ENCODE data around the gene SPOCK2. TPM values are rescaled to one million over a fixed set of nuclear protein-coding genes. Genes with fewer than 3 reads are reported as not detected.

The SPOCK2 gene, protein sequence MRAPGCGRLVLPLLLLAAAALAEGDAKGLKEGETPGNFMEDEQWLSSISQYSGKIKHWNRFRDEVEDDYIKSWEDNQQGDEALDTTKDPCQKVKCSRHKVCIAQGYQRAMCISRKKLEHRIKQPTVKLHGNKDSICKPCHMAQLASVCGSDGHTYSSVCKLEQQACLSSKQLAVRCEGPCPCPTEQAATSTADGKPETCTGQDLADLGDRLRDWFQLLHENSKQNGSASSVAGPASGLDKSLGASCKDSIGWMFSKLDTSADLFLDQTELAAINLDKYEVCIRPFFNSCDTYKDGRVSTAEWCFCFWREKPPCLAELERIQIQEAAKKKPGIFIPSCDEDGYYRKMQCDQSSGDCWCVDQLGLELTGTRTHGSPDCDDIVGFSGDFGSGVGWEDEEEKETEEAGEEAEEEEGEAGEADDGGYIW
- polyA plus RNA-seq (2012; ENCODE audit: insufficient read length, low read depth), result 1.7 TPM

DNA sequence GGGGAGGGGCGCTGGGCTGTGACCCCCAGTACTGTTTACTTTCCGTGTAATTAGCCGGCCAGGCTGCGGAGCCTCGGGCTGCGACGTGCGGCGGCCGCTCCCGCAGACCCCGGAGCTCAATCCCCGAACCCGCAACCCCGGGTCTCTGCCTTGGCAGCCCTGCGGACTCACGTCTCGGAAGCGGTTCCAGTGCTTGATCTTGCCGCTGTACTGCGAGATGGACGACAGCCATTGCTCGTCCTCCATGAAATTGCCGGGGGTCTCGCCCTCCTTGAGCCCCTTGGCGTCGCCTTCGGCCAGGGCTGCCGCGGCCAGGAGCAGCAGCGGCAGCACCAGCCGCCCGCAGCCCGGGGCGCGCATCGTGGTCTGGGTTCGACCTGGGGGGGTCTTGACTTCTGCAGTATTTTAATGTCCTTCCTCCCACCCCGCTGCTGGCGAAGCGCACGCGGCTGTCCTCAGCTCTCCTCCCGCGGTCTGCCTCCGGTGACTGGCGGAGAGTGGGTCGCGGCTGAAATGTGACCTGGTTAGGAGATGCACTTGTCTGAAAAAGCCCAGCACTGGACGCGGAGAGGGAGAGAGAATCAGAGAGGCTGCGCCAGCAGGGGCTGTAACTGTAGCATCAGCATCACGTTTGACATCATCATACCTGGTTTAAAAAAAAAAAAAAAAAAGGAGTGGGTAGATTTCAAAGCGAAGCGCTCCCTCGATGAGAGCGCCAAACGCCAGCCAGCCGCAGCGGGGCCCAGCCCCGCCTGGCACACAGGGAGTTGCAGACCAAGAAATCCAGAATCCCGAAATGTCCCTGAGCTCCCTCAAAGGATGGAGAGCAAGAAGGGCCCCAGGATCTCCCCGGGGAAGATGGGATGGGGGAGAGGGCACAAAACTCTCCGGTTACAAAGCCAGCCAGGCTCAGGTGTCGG, at the start of gene SPOCK2:
Gene SPOCK2 (minus strand): TSS at position 583 of the 920 bp plus-strand sequence. CDS start 223 bp downstream, at position 360.
- TF ChIP-seq, protein P1, sequence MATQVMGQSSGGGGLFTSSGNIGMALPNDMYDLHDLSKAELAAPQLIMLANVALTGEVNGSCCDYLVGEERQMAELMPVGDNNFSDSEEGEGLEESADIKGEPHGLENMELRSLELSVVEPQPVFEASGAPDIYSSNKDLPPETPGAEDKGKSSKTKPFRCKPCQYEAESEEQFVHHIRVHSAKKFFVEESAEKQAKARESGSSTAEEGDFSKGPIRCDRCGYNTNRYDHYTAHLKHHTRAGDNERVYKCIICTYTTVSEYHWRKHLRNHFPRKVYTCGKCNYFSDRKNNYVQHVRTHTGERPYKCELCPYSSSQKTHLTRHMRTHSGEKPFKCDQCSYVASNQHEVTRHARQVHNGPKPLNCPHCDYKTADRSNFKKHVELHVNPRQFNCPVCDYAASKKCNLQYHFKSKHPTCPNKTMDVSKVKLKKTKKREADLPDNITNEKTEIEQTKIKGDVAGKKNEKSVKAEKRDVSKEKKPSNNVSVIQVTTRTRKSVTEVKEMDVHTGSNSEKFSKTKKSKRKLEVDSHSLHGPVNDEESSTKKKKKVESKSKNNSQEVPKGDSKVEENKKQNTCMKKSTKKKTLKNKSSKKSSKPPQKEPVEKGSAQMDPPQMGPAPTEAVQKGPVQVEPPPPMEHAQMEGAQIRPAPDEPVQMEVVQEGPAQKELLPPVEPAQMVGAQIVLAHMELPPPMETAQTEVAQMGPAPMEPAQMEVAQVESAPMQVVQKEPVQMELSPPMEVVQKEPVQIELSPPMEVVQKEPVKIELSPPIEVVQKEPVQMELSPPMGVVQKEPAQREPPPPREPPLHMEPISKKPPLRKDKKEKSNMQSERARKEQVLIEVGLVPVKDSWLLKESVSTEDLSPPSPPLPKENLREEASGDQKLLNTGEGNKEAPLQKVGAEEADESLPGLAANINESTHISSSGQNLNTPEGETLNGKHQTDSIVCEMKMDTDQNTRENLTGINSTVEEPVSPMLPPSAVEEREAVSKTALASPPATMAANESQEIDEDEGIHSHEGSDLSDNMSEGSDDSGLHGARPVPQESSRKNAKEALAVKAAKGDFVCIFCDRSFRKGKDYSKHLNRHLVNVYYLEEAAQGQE (IDR thresholded peaks at IDR 0.05; ENCODE audit: insufficient read depth in 1 of 2, low read depth in 2 of 2, low read length in 2 of 2), result no peak
- TF ChIP-seq FOXP2 (optimal IDR thresholded peaks at IDR 0.05; ENCODE audit: borderline replicate concordance, extremely low read depth, extremely low read length, insufficient read depth) (no peak), TAF1 (IDR thresholded peaks at IDR 0.05; ENCODE audit: borderline replicate concordance, insufficient read depth, low read length) (no peak), POLR2AphosphoS5 (IDR thresholded peaks at IDR 0.05; ENCODE audit: low read depth, low read length) (no peak), SIN3A (IDR thresholded peaks at IDR 0.05; ENCODE audit: borderline replicate concordance, insufficient read depth, low read length) (no peak)

DNA sequence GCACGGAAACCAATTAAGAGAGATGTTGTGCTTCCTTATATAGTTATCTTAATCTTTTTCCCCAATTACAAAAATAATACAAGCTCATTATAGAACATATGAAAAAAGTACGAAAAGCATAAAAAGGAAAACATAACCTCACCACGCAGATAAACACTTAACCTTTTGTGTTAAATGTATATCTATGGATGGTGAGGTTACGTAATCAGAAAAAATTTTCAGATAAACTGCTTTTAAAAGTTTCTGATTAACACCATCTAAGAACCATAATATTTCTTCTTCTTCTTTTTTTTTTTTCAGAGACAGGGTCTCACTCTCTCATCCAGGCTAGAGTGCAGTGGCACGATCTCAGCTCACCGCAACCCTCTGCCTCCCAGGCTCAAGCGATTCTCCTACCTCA, 49.2 kb upstream of the SPOCK2 start:
- TF ChIP-seq FOXP2 (optimal IDR thresholded peaks at IDR 0.05; ENCODE audit: borderline replicate concordance, extremely low read depth, extremely low read length, insufficient read depth) (no peak), SIN3A (IDR thresholded peaks at IDR 0.05; ENCODE audit: borderline replicate concordance, insufficient read depth, low read length) (no peak), TAF1 (IDR thresholded peaks at IDR 0.05; ENCODE audit: borderline replicate concordance, insufficient read depth, low read length) (no peak), POLR2AphosphoS5 (IDR thresholded peaks at IDR 0.05; ENCODE audit: low read depth, low read length) (no peak)
- TF ChIP-seq, protein P1 (IDR thresholded peaks at IDR 0.05; ENCODE audit: insufficient read depth in 1 of 2, low read depth in 2 of 2, low read length in 2 of 2), result no peak

DNA sequence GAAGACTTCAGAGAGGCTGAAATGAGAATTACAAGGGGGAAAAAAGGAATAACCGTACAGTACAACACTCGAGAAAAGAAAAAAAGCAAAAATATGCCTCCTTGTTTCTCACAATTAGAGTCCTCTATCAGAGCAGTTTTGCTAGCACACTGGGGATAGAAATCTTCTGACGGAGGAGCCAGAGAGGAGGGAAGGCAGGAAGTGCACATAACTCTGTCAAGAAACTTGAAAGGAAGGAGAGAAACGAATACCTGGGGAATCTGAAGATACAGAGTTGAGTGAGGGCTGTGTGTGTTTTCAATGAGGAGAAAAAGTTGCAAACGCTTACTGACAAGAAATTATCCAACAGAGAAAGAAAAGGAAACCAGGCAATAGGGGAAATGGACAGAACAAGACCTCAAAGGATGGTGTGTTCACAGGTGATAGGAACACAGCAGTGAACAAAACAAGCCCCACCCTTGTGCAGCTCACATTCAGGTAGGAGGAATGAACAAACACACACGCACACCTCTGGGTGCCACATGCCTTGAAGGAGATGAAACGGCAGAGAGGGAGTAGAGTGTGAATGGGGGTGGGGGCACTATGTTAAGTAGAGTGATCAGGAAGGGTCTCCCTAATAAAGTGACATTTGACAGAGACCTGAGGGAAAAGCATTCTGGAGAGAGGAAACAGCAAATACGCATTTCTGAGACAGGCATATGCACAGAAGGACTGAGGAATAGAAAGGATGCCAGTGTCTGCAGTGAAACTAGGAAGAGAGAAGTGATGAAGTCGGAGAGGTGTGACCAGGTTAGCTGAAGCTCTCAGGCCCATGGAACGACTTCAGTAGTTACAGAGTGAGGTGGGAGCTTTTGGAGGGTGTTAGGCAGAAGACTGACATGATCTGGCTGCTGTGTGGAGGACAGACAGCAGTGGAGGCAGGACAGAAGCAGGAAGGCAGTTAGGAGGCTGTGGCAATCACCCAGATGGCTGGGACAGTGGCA, 46.7 kb upstream of the SPOCK2 start:
- no peak for TF ChIP-seq TAF1 (IDR thresholded peaks at IDR 0.05; ENCODE audit: borderline replicate concordance, insufficient read depth, low read length)
- no peak for TF ChIP-seq POLR2AphosphoS5 (IDR thresholded peaks at IDR 0.05; ENCODE audit: low read depth, low read length)
- TF ChIP-seq FOXP2 (optimal IDR thresholded peaks at IDR 0.05; ENCODE audit: borderline replicate concordance, extremely low read depth, extremely low read length, insufficient read depth), result no peak
- no peak for TF ChIP-seq SIN3A (IDR thresholded peaks at IDR 0.05; ENCODE audit: borderline replicate concordance, insufficient read depth, low read length)
- TF ChIP-seq, protein P1 (IDR thresholded peaks at IDR 0.05; ENCODE audit: insufficient read depth in 1 of 2, low read depth in 2 of 2, low read length in 2 of 2), result no peak

DNA sequence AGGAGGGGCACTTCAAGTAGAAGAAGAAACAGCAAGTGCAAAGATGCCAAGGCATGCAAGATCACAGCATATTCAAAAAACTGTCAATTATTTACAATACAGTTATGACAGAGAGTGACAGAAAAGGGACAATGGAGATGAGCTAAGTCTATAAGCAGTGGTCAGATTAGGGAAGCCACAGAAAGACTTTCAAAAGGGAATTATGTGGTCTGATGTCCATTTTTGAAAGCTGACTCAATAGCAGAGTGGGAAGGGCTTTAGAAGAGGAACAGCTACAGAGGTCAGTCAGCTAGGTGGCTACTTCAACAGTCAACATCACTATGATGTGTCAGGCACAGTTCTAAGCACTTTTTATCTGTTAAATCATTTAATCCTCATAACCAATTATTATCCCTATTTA, 45.2 kb upstream of the SPOCK2 start:
- TF ChIP-seq FOXP2 (optimal IDR thresholded peaks at IDR 0.05; ENCODE audit: borderline replicate concordance, extremely low read depth, extremely low read length, insufficient read depth) (no peak), POLR2AphosphoS5 (IDR thresholded peaks at IDR 0.05; ENCODE audit: low read depth, low read length) (no peak), SIN3A (IDR thresholded peaks at IDR 0.05; ENCODE audit: borderline replicate concordance, insufficient read depth, low read length) (no peak), TAF1 (IDR thresholded peaks at IDR 0.05; ENCODE audit: borderline replicate concordance, insufficient read depth, low read length) (no peak)
- TF ChIP-seq, protein P1 (IDR thresholded peaks at IDR 0.05; ENCODE audit: insufficient read depth in 1 of 2, low read depth in 2 of 2, low read length in 2 of 2), result no peak

Measured in PFSK-1 (cell line).